OCI-LY3 (cell line): ENCODE results near the gene ACTG2.

Source experiments
- H2AFZ ChIP-seq: fragments of 200-600, 300-600 bp; shearing (Covaris generic); 2 replicates; pipeline ENCODE4 v1.6.0; 2014; ENCODE audit warnings: antibody characterized with exemption, low read depth, low read length
- H3K27ac ChIP-seq: fragments of 200-600, 300-600 bp; sonication (generic); 2 replicates; pipeline ENCODE4 v1.5.1; 2014; ENCODE audit warnings: mild to moderate bottlenecking, low read length, moderate library complexity, mixed read lengths
- H3K27me3 ChIP-seq: fragments of 200-600, 300-600 bp; sonication (generic); 2 replicates; pipeline ENCODE4 v1.6.1; 2014; ENCODE audit warnings: low read depth, low read length, mixed read lengths
- H3K36me3 ChIP-seq: fragments of 200-600, 300-600 bp; sonication (generic); replicated peaks from 2 replicates; pipeline ENCODE3; 2014; ENCODE audit warnings: low read depth, low read length, mixed read lengths
- H3K4me1 ChIP-seq: fragments of 300-600, 200-600 bp; sonication (generic); 2 replicates; pipeline ENCODE4 v1.6.1; 2014; ENCODE audit warnings: low read length, mixed read lengths
- H3K4me2 ChIP-seq: fragments of 200-600, 300-600 bp; sonication (generic); 2 replicates; pipeline ENCODE4 v1.6.1; 2014; ENCODE audit warnings: low read length, mixed read lengths
- H3K4me3 ChIP-seq: fragments of 300-600, 200-600 bp; sonication (generic); 2 replicates; pipeline ENCODE4 v1.5.1; 2014; ENCODE audit warnings: antibody characterized with exemption, mild to moderate bottlenecking, low read length, moderate library complexity
- H3K79me2 ChIP-seq: fragments of 300-600, 200-600 bp; shearing (Covaris generic); 2 replicates; pipeline ENCODE4 v1.6.1; 2014; ENCODE audit warnings: mild to moderate bottlenecking, low read length, mixed read lengths
- H3K9ac ChIP-seq: fragments of 300-600, 200-600 bp; shearing (Covaris generic); 2 replicates; pipeline ENCODE4 v1.6.0; 2014; ENCODE audit warnings: mild to moderate bottlenecking, low read length, moderate library complexity
- H3K9me3 ChIP-seq: fragments of 200-600, 300-600 bp; shearing (Covaris generic); 2 replicates; pipeline ENCODE4 v1.6.1; 2014; ENCODE audit warnings: low read length, mixed read lengths; ENCODE audit not compliant: insufficient read depth
- H4K20me1 ChIP-seq: fragments of 200-600, 300-600 bp; sonication (generic); 2 replicates; pipeline ENCODE4 v1.6.1; 2016; ENCODE audit warnings: low read length, mixed read lengths; ENCODE audit not compliant: insufficient read depth
- CTCF ChIP-seq: fragments of 200-600, 300-600 bp; sonication (generic); IDR thresholded peaks from 2 replicates; pipeline ENCODE4 v1.5.1; 2014; ENCODE audit warnings: antibody characterized with exemption, low read length, low read depth
- EZH2phosphoT487 ChIP-seq: fragments of 200-600 bp; shearing (Covaris generic); IDR thresholded peaks from 2 replicates; pipeline ENCODE4 v1.6.1; 2018; ENCODE audit warnings: antibody characterized with exemption, mixed run types, low read depth

The ACTG2 gene

GRCh38 chr2:73910873-73911547 is 18.2 kb downstream of the ACTG2 start:
- no peaks in the 10 kb centered on the region for H3K27me3 ChIP-seq
- H3K36me3 ChIP-seq, result peaks cover 51% of the 10 kb centered on the region
- no peak overlapping the region for H3K9ac ChIP-seq
- TF ChIP-seq CTCF, result no peak
- TF ChIP-seq EZH2phosphoT487, result no peak
- no peak overlapping the region for H3K4me2 ChIP-seq
- no peak overlapping the region for H2AFZ ChIP-seq
- H3K79me2 ChIP-seq, result no peaks in the 10 kb centered on the region
- H3K4me3 ChIP-seq, result no peak overlapping the region
- no peak overlapping the region for H3K27ac ChIP-seq
- H3K4me1 ChIP-seq, result no peaks in the 10 kb centered on the region
- H4K20me1 ChIP-seq, result no peaks in the 10 kb centered on the region
- no peaks in the 10 kb centered on the region for H3K9me3 ChIP-seq

GRCh38 chr2:73911548-73912208 is 18.9 kb downstream of the ACTG2 start:
- no peaks in the 10 kb centered on the region for H3K4me1 ChIP-seq
- no peak overlapping the region for H3K9ac ChIP-seq
- TF ChIP-seq EZH2phosphoT487 (no peak), CTCF (no peak)
- no peaks in the 10 kb centered on the region for H3K9me3 ChIP-seq
- no peak overlapping the region for H2AFZ ChIP-seq
- no peak overlapping the region for H3K4me2 ChIP-seq
- no peak overlapping the region for H3K4me3 ChIP-seq
- H3K27me3 ChIP-seq, result no peaks in the 10 kb centered on the region
- H3K27ac ChIP-seq, result no peak overlapping the region
- peaks cover 56% of the 10 kb centered on the region for H3K36me3 ChIP-seq
- H3K79me2 ChIP-seq, result no peaks in the 10 kb centered on the region
- H4K20me1 ChIP-seq, result no peaks in the 10 kb centered on the region

- H3K79me2 ChIP-seq, result no peaks in the 10 kb centered on the region
- no peaks in the 10 kb centered on the region for H3K27me3 ChIP-seq
- H3K9me3 ChIP-seq, result no peaks in the 10 kb centered on the region
- H3K4me3 ChIP-seq, result no peak overlapping the region
- no peak overlapping the region for H3K27ac ChIP-seq
- H3K4me1 ChIP-seq, result no peaks in the 10 kb centered on the region
- H3K9ac ChIP-seq, result no peak overlapping the region
- no peak overlapping the region for H3K4me2 ChIP-seq
- TF ChIP-seq EZH2phosphoT487 (no peak), CTCF (no peak)
- no peak overlapping the region for H2AFZ ChIP-seq
- no peaks in the 10 kb centered on the region for H4K20me1 ChIP-seq
- H3K36me3 ChIP-seq, result peaks cover 64% of the 10 kb centered on the region
These were observed 20.7 kb downstream of the ACTG2 start for GRCh38 chr2:73913414-73914054.

- H3K79me2 ChIP-seq, result no peaks in the 10 kb centered on the region
- no peak overlapping the region for H3K4me2 ChIP-seq
- no peaks in the 10 kb centered on the region for H4K20me1 ChIP-seq
- H2AFZ ChIP-seq, result no peak overlapping the region
- H3K9me3 ChIP-seq, result no peaks in the 10 kb centered on the region
- no peak for TF ChIP-seq EZH2phosphoT487
- TF ChIP-seq CTCF, result no peak
- H3K4me1 ChIP-seq, result no peaks in the 10 kb centered on the region
- H3K9ac ChIP-seq, result no peak overlapping the region
- peaks cover 62% of the 10 kb centered on the region for H3K36me3 ChIP-seq
- H3K27ac ChIP-seq, result no peak overlapping the region
- H3K4me3 ChIP-seq, result no peak overlapping the region
- no peaks in the 10 kb centered on the region for H3K27me3 ChIP-seq
These were observed 21.9 kb downstream of the ACTG2 start for GRCh38 chr2:73914667-73915066.
